ENCODE results near the gene NUAK1. TPM values are rescaled to one million over a fixed set of nuclear protein-coding genes. Genes with fewer than 3 reads are reported as not detected.
A peak's percentile ranks its signal among the peaks of the same experiment; 100 is the strongest.

The NUAK1 gene
- total RNA-seq, 1 experiment from 2014 or later: 50.3 TPM

DNA sequence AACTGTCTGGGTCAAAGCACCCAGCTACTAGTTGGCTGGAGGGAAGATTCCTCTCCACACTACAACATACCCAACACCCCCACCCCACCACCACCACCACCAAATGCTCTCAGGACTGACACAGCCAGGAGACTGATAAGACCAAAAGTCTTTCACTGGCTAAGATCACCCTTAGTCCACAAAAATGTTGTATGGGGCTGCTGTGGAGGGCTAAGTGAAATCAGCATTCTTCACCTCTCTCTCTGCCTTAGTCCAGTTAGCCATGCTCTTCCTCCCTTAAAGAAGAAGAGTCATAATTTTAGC, 106.2 kb downstream of the NUAK1 start:
- POLR2A ChIA-PET: no interaction called here
- no peak overlapping the region for H3K4me3 ChIP-seq (ENCODE audit: low read depth in 2 of 2, low read length in 2 of 2)
- TF ChIP-seq, protein P1, sequence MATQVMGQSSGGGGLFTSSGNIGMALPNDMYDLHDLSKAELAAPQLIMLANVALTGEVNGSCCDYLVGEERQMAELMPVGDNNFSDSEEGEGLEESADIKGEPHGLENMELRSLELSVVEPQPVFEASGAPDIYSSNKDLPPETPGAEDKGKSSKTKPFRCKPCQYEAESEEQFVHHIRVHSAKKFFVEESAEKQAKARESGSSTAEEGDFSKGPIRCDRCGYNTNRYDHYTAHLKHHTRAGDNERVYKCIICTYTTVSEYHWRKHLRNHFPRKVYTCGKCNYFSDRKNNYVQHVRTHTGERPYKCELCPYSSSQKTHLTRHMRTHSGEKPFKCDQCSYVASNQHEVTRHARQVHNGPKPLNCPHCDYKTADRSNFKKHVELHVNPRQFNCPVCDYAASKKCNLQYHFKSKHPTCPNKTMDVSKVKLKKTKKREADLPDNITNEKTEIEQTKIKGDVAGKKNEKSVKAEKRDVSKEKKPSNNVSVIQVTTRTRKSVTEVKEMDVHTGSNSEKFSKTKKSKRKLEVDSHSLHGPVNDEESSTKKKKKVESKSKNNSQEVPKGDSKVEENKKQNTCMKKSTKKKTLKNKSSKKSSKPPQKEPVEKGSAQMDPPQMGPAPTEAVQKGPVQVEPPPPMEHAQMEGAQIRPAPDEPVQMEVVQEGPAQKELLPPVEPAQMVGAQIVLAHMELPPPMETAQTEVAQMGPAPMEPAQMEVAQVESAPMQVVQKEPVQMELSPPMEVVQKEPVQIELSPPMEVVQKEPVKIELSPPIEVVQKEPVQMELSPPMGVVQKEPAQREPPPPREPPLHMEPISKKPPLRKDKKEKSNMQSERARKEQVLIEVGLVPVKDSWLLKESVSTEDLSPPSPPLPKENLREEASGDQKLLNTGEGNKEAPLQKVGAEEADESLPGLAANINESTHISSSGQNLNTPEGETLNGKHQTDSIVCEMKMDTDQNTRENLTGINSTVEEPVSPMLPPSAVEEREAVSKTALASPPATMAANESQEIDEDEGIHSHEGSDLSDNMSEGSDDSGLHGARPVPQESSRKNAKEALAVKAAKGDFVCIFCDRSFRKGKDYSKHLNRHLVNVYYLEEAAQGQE (IDR thresholded peaks at IDR 0.05; ENCODE audit: insufficient read depth in 1 of 2, low read depth in 2 of 2, low read length in 1 of 2): no peak
- no peak for TF ChIP-seq SIN3A (IDR thresholded peaks at IDR 0.05; ENCODE audit: borderline replicate concordance, insufficient read depth, low read depth, low read length)
- TF ChIP-seq POLR2AphosphoS5 (IDR thresholded peaks at IDR 0.05; ENCODE audit: low read depth, low read length): no peak
- no peak for TF ChIP-seq TCF7L2 (IDR thresholded peaks at IDR 0.05; ENCODE audit: low read depth, low read length)
- TF ChIP-seq, protein P2, sequence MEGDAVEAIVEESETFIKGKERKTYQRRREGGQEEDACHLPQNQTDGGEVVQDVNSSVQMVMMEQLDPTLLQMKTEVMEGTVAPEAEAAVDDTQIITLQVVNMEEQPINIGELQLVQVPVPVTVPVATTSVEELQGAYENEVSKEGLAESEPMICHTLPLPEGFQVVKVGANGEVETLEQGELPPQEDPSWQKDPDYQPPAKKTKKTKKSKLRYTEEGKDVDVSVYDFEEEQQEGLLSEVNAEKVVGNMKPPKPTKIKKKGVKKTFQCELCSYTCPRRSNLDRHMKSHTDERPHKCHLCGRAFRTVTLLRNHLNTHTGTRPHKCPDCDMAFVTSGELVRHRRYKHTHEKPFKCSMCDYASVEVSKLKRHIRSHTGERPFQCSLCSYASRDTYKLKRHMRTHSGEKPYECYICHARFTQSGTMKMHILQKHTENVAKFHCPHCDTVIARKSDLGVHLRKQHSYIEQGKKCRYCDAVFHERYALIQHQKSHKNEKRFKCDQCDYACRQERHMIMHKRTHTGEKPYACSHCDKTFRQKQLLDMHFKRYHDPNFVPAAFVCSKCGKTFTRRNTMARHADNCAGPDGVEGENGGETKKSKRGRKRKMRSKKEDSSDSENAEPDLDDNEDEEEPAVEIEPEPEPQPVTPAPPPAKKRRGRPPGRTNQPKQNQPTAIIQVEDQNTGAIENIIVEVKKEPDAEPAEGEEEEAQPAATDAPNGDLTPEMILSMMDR (IDR thresholded peaks at IDR 0.05): no peak
- peaks cover 50% of the 10 kb centered on the region for H3K4me1 ChIP-seq (ENCODE audit: control insufficient read depth, insufficient read depth, low read length)
- CTCF ChIA-PET: no interaction called here
- ATAC-seq (no peak), DNase-seq (ENCODE audit: low read depth, low spot score) (no peak)
- H3K27ac ChIP-seq (ENCODE audit: low read length): peak overlapping the region; percentile 95
- H3K27me3 ChIP-seq (ENCODE audit: control insufficient read depth, insufficient read depth, low read length): no peaks in the 10 kb centered on the region
- H3K9me3 ChIP-seq (ENCODE audit: control insufficient read depth, insufficient read depth, low read depth, low read length): no peaks in the 10 kb centered on the region
- H3K36me3 ChIP-seq (ENCODE audit: control insufficient read depth, insufficient read depth, low read length): no peaks in the 10 kb centered on the region
- no TSS peak for BruUV-seq (replicated peaks)
- intact Hi-C loops (cut with micrococcal nuclease; ENCODE audit: unreplicated experiment) (loop anchor here (2.0 to 10.0 kb wide), 3 partner anchors 90 to 608 kb away; no protein-coding TSS in a partner anchor), in situ Hi-C loops (cut with HindIII; ENCODE audit: low pct_unique_long_range_greater_than_20kb, low sequenced_read_pairs) (no loop called here)

DNA sequence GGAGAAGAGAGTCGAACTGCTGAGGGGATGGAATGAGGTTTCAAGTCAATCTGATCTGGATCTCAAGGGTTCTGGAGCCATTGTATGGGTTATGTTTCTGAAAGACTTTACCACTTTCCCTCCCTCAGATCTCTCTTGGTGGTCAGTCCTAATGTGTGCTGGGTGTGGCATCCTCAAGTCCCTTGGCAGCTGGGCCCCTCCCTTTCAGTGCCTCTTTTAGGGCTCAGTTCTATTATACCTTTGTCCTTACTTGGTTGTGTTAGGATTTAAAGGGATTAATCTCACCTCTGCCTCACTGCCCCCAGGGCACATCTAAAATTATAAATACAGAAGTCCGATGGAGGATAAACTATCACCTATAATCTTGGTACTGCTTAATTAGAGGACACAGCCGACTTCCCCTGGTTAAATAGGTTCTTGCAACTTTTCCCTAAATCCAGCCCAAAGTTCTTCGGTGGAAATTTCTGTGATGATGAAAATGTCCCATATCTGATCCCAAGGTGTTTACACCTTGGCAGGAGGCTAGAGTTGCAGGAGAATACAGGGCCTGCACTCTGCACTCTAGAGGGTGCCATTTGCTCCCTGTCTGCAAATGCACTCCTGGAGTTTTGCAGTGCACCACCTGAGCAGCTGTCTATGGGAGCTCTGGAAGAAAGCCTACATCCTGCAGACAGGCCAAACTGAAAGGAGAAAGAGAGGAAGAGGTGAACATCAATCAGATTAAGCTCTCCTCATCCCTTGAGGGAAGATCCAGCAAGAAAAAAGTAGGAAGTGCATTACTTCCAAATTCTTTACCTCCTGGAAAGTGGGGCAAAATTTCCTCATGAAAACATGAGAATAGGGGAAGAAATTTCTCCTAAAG, 106.8 kb downstream of the NUAK1 start:
- ChIA-PET CTCF (no interaction called here), POLR2A (no interaction called here)
- Histone ChIP-seq H3K27ac (ENCODE audit: low read length) (peak overlapping the region; percentile 95), H3K9me3 (ENCODE audit: control insufficient read depth, insufficient read depth, low read depth, low read length) (no peaks in the 10 kb centered on the region), H3K27me3 (ENCODE audit: control insufficient read depth, insufficient read depth, low read length) (no peaks in the 10 kb centered on the region), H3K4me1 (ENCODE audit: control insufficient read depth, insufficient read depth, low read length) (peaks cover 50% of the 10 kb centered on the region), H3K4me3 (ENCODE audit: low read depth in 2 of 2, low read length in 2 of 2) (no peak overlapping the region), H3K36me3 (ENCODE audit: control insufficient read depth, insufficient read depth, low read length) (no peaks in the 10 kb centered on the region)
- no TSS peak for BruUV-seq (replicated peaks)
- intact Hi-C loops (cut with micrococcal nuclease; ENCODE audit: unreplicated experiment): loop anchor here (2.0 to 10.0 kb wide), 3 partner anchors 90 to 607 kb away; no protein-coding TSS in a partner anchor
- in situ Hi-C loops (cut with HindIII; ENCODE audit: low pct_unique_long_range_greater_than_20kb, low sequenced_read_pairs): no loop called here
- ATAC-seq (peak; percentile 61), DNase-seq (ENCODE audit: low read depth, low spot score) (no peak)
- TF ChIP-seq, protein P2 (IDR thresholded peaks at IDR 0.05): peak; percentile 72
- TF ChIP-seq SIN3A (IDR thresholded peaks at IDR 0.05; ENCODE audit: borderline replicate concordance, insufficient read depth, low read depth, low read length): no peak
